Measurements from ENCODE around the gene CPLANE2. TPM values are rescaled to one million over a fixed set of nuclear protein-coding genes. Genes with fewer than 3 reads are reported as not detected.
A peak's percentile ranks its signal among the peaks of the same experiment; 100 is the strongest.
"Not testable (repeated sequence)": the region's sequence is repeated elsewhere in the genome, so short reads cannot be mapped to it uniquely, and the experiment has no call there.

CPLANE2 gene
- 1.8 TPM for polyA plus RNA-seq (ENCODE audit: insufficient read length)

GRCh38 chr1:16236511-16237342 lies at the start of gene CPLANE2:
CPLANE2 (minus strand) TSS chr1:16237183; CDS start chr1:16236742, 441 bp downstream.
- peak; percentile 84 for DNase-seq (ENCODE audit: low read depth)

- no peak for DNase-seq (ENCODE audit: low read depth)
Observed at GRCh38 chr1:16286122-16286521, 49.1 kb upstream of the CPLANE2 start.

- no peak for DNase-seq (ENCODE audit: low read depth)
Observed at GRCh38 chr1:16281765-16282164, 44.8 kb upstream of the CPLANE2 start.

GRCh38 chr1:16279186-16279585 lies 42.2 kb upstream of the CPLANE2 start:
- no peak for DNase-seq (ENCODE audit: low read depth)

- DNase-seq (ENCODE audit: low read depth): no peak
Observed at GRCh38 chr1:16276302-16277030, 39.5 kb upstream of the CPLANE2 start.

- DNase-seq (ENCODE audit: low read depth): no peak
Observed at GRCh38 chr1:16275591-16275990, 38.6 kb upstream of the CPLANE2 start.

- DNase-seq (ENCODE audit: low read depth): no peak
Observed at GRCh38 chr1:16267690-16268180, 30.8 kb upstream of the CPLANE2 start.

GRCh38 chr1:16266411-16267118 lies 29.6 kb upstream of the CPLANE2 start:
- no peak for DNase-seq (ENCODE audit: low read depth)

GRCh38 chr1:16262067-16262466 lies 25.1 kb upstream of the CPLANE2 start:
- DNase-seq (ENCODE audit: low read depth): no peak

- DNase-seq (ENCODE audit: low read depth): no peak
Observed at GRCh38 chr1:16260814-16261213, 23.8 kb upstream of the CPLANE2 start.

GRCh38 chr1:16258591-16259135 lies 21.7 kb upstream of the CPLANE2 start:
- DNase-seq (ENCODE audit: low read depth): no peak

GRCh38 chr1:16257968-16258367 lies 21.0 kb upstream of the CPLANE2 start:
- DNase-seq (ENCODE audit: low read depth): no peak

- not testable (repeated sequence) for DNase-seq (ENCODE audit: low read depth)
Observed at GRCh38 chr1:16257556-16257955, 20.6 kb upstream of the CPLANE2 start.

GRCh38 chr1:16256478-16256877 lies 19.5 kb upstream of the CPLANE2 start:
- no peak for DNase-seq (ENCODE audit: low read depth)

GRCh38 chr1:16254263-16254928 lies 17.4 kb upstream of the CPLANE2 start:
- DNase-seq (ENCODE audit: low read depth): no peak

- no peak for DNase-seq (ENCODE audit: low read depth)
Observed at GRCh38 chr1:16253332-16253922, 16.4 kb upstream of the CPLANE2 start.

- no peak for DNase-seq (ENCODE audit: low read depth)
Observed at GRCh38 chr1:16252912-16253311, 15.9 kb upstream of the CPLANE2 start.

- DNase-seq (ENCODE audit: low read depth): no peak
Observed at GRCh38 chr1:16251381-16251780, 14.4 kb upstream of the CPLANE2 start.

- no peak for DNase-seq (ENCODE audit: low read depth)
Observed at GRCh38 chr1:16250524-16251251, 13.7 kb upstream of the CPLANE2 start.

- no peak for DNase-seq (ENCODE audit: low read depth)
Observed at GRCh38 chr1:16249596-16250241, 12.7 kb upstream of the CPLANE2 start.
